Renal cortex interstitium (tissue), 15 donors: ENCODE measurements around the gene NR1I2. TPM values are rescaled to one million over a fixed set of nuclear protein-coding genes. Genes with fewer than 3 reads are reported as not detected.

Experiments
- DNase-seq, 11 donors: peaks; one replicate each; pipeline ENCODE4 v3.0.0-alpha.2; 2013; ENCODE audit warnings: low read depth in 9 of 11, low spot score in 4 of 11; ENCODE audit errors: extremely low read depth in 1 of 11
- long read RNA-seq, 16 experiments: transcript quantifications; one replicate each; lab custom pipeline, GENCODE V29; 2026
- polyA plus RNA-seq, 3 donors: library from polyadenylated mRNA; unstranded; fragments of 120-200 nt; gene quantifications; one replicate each; pipeline ENCODE4 v1.2.1, GENCODE V29; 2013; ENCODE audit not compliant: insufficient read length in 3 of 3

Gene NR1I2
- polyA plus RNA-seq: 1 to 10 TPM in 1 of 3 donors, under 1 TPM in 2; 0.66 to 1.1 (median 0.84) TPM
- long read RNA-seq, donor 1: 0 reads
- long read RNA-seq, donor 2: 0 reads
- long read RNA-seq, donor 3: 0 reads
- long read RNA-seq, donor 4: 0 reads
- long read RNA-seq, donor 5: 0 reads
- long read RNA-seq, donor 6: 0 reads
- long read RNA-seq, donor 7: 0 reads
- long read RNA-seq, donor 8: 0 reads
- long read RNA-seq, donor 9: 0 reads
- long read RNA-seq, donor 10: 0 reads
- long read RNA-seq, donor 11: 0 reads
- long read RNA-seq, donor 12: 0 reads
- long read RNA-seq, donor 13: 0 reads
- long read RNA-seq, donor 14: 0 reads
- long read RNA-seq, donor 15: 0 reads
- long read RNA-seq, donor 16: 0 reads

DNA sequence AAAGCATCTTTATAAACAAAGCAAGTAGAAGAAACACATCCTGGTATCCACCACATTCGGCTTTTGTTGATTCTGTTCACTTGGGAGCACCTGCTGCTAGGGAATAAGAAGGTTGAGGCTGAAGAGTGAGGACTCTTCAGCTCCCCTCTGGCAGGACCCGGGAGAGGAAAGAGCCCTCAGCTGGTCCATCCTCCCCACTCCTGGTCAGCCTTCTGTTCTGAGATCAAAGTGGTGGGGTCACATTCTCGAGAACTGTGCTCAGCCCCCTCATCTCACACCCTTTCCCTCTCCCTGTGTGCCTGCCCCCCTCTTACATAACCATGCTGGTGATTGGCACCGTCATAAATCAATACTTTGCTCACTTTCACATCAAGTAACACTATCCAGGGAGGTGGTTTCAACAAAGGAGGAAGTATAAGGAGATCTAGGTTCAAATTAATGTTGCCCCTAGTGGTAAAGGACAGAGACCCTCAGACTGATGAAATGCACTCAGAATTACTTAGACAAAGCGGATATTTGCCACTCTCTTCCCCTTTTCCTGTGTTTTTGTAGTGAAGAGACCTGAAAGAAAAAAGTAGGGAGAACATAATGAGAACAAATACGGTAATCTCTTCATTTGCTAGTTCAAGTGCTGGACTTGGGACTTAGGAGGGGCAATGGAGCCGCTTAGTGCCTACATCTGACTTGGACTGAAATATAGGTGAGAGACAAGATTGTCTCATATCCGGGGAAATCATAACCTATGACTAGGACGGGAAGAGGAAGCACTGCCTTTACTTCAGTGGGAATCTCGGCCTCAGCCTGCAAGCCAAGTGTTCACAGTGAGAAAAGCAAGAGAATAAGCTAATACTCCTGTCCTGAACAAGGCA is at the start of gene NR1I2:
Gene NR1I2 (plus strand): TSS at position 772 of the 869 bp plus-strand sequence.
- no peak for DNase-seq

DNA sequence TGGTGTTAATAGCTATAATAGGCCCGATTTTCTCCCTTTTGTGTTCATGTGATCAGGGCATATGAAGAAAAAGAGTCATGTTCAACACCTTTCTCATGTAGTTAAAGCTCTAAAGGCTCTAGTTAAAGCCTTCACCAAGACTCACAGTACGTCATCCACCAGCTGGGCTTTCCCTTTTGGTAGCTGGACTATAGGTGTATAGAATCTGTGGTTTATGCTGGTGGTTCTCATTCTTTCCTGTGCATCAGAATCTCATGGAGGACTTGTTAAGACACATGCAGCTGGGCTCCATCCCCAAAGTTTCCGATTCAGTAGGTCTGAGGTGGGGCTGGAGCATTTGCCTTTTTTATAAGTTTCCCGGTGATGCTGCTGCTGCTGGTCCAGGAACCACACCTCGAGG is 48.1 kb upstream of the NR1I2 start:
- no peak for DNase-seq

DNA sequence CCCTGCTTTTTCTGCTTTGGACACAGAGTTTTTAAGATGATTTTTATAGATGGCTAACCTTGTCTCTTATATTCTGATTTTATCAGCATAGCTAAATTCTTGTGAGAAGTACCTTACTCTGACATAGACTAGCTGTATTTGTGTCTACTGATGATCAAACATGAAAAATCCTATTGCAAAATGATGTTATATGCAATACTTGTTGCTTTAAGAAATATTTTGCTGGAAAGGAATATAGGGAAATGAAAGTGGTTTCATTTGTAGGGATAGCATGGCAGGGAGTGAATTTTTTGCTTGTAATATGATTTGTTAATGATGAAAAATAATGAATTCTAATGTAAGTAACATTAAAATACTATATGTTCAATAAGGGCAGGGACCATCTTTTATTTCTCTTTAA is 43.2 kb upstream of the NR1I2 start:
- DNase-seq: no peak

- DNase-seq: no peak
Observed at GRCh38 chr3:119741657-119742590, 40.0 kb upstream of the NR1I2 start.

- no peak for DNase-seq
Observed at GRCh38 chr3:119743921-119744320, 38.0 kb upstream of the NR1I2 start.

- no peak for DNase-seq
Observed at GRCh38 chr3:119745942-119746341, 36.0 kb upstream of the NR1I2 start.

DNA sequence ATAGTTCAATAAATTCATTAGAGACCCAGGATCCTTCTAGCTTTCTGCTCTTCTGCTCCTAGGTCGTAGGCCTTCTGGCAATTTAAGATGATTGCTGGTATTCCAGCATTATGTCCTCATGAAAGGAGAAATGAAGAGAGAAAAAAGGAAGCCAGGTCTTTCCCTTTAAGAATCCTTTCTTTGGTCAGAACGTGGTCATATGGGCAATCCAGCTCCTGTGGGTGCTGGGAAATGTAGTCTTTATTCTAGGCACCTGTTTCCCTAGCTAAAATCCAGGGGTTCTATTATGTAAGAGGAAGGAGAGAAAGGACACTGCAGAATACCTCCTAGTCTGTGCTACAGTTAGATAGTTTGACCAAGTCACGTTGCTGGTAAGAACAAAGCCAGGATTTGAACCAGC is 35.5 kb upstream of the NR1I2 start:
- DNase-seq: no peak

DNA sequence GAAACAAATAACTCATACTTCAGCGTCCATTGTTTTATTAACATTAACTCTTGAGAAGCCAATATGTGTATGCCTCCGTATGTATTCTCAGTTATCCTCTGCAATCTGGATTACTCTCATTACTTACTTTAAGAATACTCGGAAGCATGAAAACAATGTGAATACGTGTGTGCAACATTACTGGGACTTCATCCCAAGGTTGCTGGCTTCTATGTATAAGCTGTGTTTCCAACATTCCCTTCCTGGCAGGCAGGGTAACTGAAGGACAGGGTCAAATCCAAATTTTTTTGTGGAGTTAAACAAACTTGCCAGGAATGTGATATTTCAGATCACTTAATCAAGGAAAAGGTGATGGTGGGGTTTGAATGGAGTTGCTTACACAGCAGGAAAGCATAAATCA is 34.5 kb upstream of the NR1I2 start:
- DNase-seq: peak in 1 of 11 donors; percentile 1

DNA sequence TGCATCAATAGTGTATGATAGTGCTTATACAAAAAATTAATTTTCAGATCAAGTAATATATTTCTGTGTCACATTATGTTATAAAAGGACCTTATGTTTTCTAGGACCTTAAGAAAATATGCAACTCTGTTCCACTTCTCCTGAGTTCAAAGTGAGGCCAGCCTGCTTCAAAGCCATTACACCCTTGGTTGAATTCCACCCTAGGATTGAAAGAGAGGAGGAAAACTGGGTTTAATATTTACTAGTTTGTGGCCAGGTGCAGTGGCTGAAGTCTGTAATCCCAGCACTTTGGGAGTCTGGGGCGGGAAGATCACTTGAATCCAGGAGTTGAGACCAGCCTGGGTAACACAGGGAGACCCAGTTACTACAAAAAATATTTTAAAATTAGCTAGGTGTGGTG is 32.9 kb upstream of the NR1I2 start:
- peak in 4 of 11 donors; percentile 1 to 18 (median 4) for DNase-seq

- DNase-seq: no peak
Observed at GRCh38 chr3:119751423-119751822, 30.5 kb upstream of the NR1I2 start.

DNA sequence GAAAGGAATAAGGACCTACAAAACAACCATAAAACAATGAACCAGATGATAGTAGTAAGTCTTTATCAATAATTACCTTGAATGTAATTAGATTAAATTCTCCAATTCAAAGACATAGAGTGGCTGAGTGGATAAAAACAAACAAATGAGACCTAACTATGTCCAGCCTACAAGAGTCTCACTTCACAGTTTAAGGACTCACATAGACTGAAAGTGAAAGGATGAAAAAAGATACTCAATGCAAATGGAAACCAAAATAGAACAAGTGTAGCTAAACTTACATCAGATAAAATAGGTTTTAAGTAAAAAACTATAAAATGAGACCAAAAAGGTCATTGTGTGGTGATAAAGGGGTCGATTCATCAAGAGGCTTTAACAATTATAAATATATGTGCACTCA is 21.9 kb upstream of the NR1I2 start:
- DNase-seq: no peak

DNA sequence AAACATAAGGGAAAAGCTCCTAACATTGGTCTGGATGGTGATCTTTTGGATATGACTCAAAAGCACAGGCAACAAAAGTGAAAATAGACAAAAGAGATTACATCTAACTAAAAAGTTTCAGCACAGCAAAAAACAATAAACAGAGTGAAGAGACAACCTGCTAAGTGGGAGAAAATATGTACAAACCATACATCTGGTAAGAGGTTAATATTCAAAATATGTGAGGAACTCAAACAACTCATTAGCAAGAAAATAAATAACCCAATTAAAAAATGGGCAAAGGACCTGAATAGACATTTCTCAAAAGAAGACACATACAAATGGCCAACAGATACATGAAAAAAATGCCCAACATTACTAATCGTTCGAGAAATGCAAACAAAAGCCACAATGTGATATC is 19.0 kb upstream of the NR1I2 start:
- no peak for DNase-seq

DNA sequence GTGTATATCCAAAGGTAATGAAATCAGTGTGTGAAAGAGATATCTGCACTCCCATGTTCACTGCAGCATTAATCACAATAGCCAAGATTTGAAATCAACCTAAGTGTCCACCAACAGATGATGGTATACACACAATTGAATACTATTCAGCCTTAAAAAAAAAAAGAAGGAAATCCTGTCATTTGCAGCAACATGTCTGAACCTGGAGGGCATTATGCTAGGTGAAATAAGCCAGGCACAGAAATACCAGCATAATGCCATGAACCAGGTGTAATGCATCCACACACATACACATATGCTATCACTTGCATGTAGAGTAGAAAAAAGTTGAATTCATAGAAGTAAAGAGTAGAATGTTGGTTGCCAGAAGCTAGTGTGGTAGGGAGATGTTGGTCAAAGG is 18.4 kb upstream of the NR1I2 start:
- DNase-seq: no peak

GRCh38 chr3:119765239-119765638 is 16.7 kb upstream of the NR1I2 start:
- DNase-seq: no peak

GRCh38 chr3:119767936-119768601 is 13.8 kb upstream of the NR1I2 start:
- DNase-seq: no peak

DNA sequence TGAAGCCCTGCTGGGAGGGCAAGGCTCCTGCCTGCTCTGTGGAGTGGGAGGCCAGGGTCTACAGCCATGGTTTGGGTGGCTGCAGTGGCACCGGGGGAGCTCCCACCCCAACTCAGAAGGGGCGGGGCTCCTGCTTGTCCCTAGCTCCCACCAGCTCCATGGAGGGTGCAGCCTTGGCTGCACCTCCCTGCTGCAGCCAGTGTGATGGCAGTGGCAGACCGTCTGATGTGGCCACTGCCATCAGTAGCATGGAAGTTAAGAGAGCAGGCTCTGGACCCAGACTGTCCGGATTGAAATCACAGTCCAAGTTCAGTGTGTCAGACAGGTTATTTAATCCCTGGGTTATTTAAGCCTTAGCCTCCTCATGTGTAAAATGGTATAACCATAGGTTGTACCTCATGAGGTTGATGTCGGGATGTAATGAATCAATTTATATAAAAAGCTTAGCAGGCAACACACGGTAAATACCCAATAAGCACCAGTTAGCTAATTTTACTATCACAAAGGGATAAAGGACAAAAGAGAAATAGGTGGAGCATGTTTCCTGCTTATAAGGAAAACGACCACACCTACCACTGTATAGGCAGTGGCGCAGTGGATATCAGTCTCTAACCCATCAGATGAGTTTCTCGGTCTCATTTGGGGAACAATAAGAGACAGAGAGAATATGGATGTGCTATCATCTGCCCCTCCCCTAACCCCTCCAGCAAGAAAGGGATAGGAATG is 13.1 kb upstream of the NR1I2 start:
- no peak for DNase-seq

DNA sequence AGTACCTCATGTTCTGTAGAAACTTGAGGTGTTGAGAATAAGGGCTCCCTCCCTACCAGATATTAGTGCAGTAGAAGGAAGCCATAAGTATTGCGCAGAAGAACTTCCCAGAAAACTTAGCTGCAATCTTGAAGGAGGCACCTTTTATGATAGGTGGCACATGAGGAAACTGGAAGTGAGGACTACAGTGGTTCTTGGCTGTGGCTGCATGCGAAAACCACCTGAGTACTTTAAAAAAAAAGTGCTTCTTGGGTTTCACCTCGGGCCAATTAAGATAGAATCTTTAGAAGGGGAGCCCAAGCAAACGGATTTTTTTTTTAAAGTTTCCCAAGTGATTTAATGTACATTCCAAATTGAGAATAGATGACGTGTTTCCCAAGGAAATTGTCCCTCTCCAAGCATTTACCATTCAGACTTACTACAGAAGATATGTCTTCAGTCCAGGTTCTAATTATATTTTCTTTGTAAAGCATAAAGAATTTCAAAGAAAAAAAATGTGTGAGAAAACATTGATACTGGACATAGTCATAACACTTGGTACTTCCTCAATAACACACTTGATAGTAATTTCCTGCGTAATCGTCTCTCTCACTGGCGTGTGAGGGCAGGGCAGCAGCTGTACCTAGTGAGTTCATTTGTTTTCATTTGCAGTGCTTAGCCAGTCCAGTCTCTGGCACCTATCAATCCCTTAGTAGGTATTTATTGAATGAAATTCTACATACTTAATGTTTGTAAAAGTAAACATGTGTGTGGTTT is 12.3 kb upstream of the NR1I2 start:
- DNase-seq: no peak
